Stimulated activated CD8-positive, alpha-beta memory T cell treated with anti-CD3 and anti-CD28 coated beads, Interleukin-15, amount 100 ng/mL, for 24 hours (primary cell): Measurements from ENCODE around the gene LCNL1.

Experiments used
- DNase-seq: peaks from one replicate; pipeline ENCODE4 v3.0.0-alpha.2; 2020; ENCODE audit warnings: low read depth

Gene LCNL1

GRCh38 chr9:136960212-136960937 lies 22.4 kb upstream of the LCNL1 start:
- DNase-seq: no peak

GRCh38 chr9:136960938-136961275 lies 21.9 kb upstream of the LCNL1 start:
- DNase-seq: no peak

- no peak for DNase-seq
Measured at GRCh38 chr9:136961279-136962065, 21.3 kb upstream of the LCNL1 start.

- no peak for DNase-seq
Measured at GRCh38 chr9:136962163-136962562, 20.6 kb upstream of the LCNL1 start.

- DNase-seq: no peak
Measured at GRCh38 chr9:136962701-136963248, 20.0 kb upstream of the LCNL1 start.

- no peak for DNase-seq
Measured at GRCh38 chr9:136963341-136963740, 19.5 kb upstream of the LCNL1 start.

- no peak for DNase-seq
Measured at GRCh38 chr9:136963751-136964150, 19.0 kb upstream of the LCNL1 start.

GRCh38 chr9:136964171-136964689 lies 18.6 kb upstream of the LCNL1 start:
- DNase-seq: no peak

GRCh38 chr9:136964833-136965422 lies 17.9 kb upstream of the LCNL1 start:
- DNase-seq: no peak

GRCh38 chr9:136965771-136966484 lies 16.9 kb upstream of the LCNL1 start:
- DNase-seq: no peak

GRCh38 chr9:136968333-136969127 lies 14.3 kb upstream of the LCNL1 start:
- no peak for DNase-seq

- no peak for DNase-seq
Measured at GRCh38 chr9:136969150-136969549, 13.6 kb upstream of the LCNL1 start.

GRCh38 chr9:136969774-136970173 lies 13.0 kb upstream of the LCNL1 start:
- DNase-seq: no peak

GRCh38 chr9:136970361-136970760 lies 12.4 kb upstream of the LCNL1 start:
- no peak for DNase-seq

- DNase-seq: no peak
Measured at GRCh38 chr9:136971746-136972145, 11.0 kb upstream of the LCNL1 start.

- no peak for DNase-seq
Measured at GRCh38 chr9:136972335-136972734, 10.5 kb upstream of the LCNL1 start.

GRCh38 chr9:136972743-136973142 lies 10.1 kb upstream of the LCNL1 start:
- DNase-seq: no peak

GRCh38 chr9:136973618-136974617 lies 8.9 kb upstream of the LCNL1 start:
- no peak for DNase-seq

GRCh38 chr9:136974817-136975535 lies 7.8 kb upstream of the LCNL1 start:
- DNase-seq: no peak
